BLaER1 treated with 17β-estradiol and CSF1 and Interleukin-3, amounts not matched to agents 10 nM and 100 nM (cell line): Measurements from ENCODE around the gene SUCLG2.

ENCODE experiments used
- H3K27ac ChIP-seq, 11 experiments: shearing (Covaris generic); formaldehyde crosslinking; 2 replicates each; pipeline ENCODE4 v1.8.1; 2022
- H3K27me3 ChIP-seq, 11 experiments: shearing (Covaris generic); formaldehyde crosslinking; 2 replicates each; pipeline ENCODE4 v1.8.1; 2022
- H3K36me3 ChIP-seq, 11 experiments: shearing (Covaris generic); formaldehyde crosslinking; 2 replicates each; pipeline ENCODE4 v1.8.1; 2022
- H3K4me1 ChIP-seq, 10 experiments: shearing (Covaris generic); formaldehyde crosslinking; 2 replicates each; pipeline ENCODE4 v1.8.1; 2022
- H3K4me2 ChIP-seq, 11 experiments: shearing (Covaris generic); formaldehyde crosslinking; 2 replicates each; pipeline ENCODE4 v1.8.1; 2022
- H3K4me3 ChIP-seq, 10 experiments: shearing (Covaris generic); formaldehyde crosslinking; 2 replicates each; pipeline ENCODE4 v1.8.1; 2022
- H3K9ac ChIP-seq, 11 experiments: shearing (Covaris generic); formaldehyde crosslinking; 2 replicates each; pipeline ENCODE4 v1.8.1; 2022
- H3K9me3 ChIP-seq, 11 experiments: shearing (Covaris generic); formaldehyde crosslinking; replicated peaks in 1 of 11; 2 replicates each; pipeline ENCODE4 v1.8.1; 2022
- H4K20me1 ChIP-seq, 11 experiments: shearing (Covaris generic); formaldehyde crosslinking; 2 replicates each; pipeline ENCODE4 v1.8.1; 2022
- Cebpa-rat ChIP-seq, 11 experiments: shearing (Covaris generic); IDR thresholded peaks; 2 replicates each; pipeline ENCODE4 v1.8.1; 2022

SUCLG2 gene, protein sequence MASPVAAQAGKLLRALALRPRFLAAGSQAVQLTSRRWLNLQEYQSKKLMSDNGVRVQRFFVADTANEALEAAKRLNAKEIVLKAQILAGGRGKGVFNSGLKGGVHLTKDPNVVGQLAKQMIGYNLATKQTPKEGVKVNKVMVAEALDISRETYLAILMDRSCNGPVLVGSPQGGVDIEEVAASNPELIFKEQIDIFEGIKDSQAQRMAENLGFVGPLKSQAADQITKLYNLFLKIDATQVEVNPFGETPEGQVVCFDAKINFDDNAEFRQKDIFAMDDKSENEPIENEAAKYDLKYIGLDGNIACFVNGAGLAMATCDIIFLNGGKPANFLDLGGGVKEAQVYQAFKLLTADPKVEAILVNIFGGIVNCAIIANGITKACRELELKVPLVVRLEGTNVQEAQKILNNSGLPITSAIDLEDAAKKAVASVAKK

DNA sequence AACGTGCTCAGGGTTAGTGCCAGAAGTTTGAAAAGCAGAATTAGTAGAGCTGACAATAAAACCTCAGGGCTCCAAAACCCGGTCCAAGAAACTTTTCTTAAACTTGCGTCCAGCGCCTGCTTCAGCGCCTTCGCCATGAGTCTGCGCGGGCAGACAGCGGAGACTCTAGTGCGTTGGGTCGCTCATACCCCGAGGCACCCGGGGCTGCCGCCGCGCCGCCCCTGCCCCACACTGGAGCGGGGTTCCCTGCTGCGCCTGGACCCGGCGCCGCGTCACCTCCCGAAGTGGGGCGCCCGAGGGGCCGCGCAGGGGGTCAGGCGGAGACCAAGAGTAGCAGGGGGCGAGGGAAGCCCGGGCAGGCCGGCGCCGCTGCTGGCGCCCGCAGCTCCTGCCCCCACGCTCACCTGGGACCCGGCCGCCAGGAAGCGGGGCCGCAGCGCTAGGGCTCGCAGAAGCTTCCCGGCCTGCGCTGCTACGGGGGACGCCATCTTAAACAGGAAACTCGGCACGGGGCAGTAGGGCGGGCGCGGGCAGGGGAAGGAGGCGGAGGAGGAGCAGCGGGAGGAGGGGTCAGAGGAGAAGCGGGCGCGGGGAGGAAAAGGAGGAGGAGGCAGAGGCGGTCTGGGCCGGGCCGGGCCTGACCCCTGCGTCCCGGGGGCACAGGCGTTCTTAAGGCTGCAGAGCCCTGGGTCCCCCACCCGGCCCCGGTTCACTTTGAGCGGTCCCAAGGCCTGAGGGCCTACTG is at the start of gene SUCLG2:
TSS of gene SUCLG2 (minus strand) at position 514 of the 745 bp plus-strand sequence. CDS start at position 488, 26 bp downstream.
- H3K9me3 ChIP-seq = peaks cover 0 to 15% (median 0%) of the 10 kb centered on the region in 11 experiments; a peak in 9 of 22 replicates
- peaks cover 26 to 52% (median 43%) of the 10 kb centered on the region in 10 experiments for H3K4me1 ChIP-seq
- H3K9ac ChIP-seq = peak within 1 kb of the TSS; percentile 87 to 98 (median 96)
- peak within 1 kb of the TSS; percentile 74 to 96 (median 88) for H3K4me3 ChIP-seq
- peaks cover 0 to 11% (median 0%) of the 10 kb centered on the region in 11 experiments; a peak in 3 of 22 replicates for H4K20me1 ChIP-seq
- no peak for TF ChIP-seq Cebpa-rat (IDR thresholded peaks at IDR 0.05)
- H3K27me3 ChIP-seq = peaks cover 12 to 34% (median 28%) of the 10 kb centered on the region in 11 experiments; a peak in 20 of 22 replicates
- peaks cover 0 to 6% (median 0%) of the 10 kb centered on the region in 11 experiments; a peak in 1 of 22 replicates for H3K36me3 ChIP-seq
- peak within 1 kb of the TSS; percentile 83 to 96 (median 91) for H3K4me2 ChIP-seq
- H3K27ac ChIP-seq = peak within 1 kb of the TSS; percentile 88 to 98 (median 95)

DNA sequence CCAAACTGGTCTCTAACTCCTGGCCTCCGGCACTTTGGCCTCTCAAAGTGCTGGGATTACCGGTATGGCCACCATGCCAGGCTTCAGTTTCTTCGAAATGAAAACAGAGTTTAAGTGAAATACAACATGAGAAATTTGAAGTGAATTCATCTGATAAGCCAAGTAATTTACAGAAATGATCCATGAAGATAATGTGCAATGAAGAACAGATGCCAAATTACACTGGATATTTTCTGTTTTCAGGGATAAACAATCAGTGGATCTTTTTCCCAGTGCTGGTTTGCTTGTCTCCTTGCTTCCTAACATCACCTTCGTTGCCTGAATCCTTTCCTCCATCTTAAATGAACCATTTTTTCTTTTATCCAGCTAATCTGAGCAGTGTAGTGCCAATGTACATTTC is 46.2 kb upstream of the SUCLG2 start:
- Histone ChIP-seq H3K4me2 (no peak overlapping the region), H3K36me3 (no peaks in the 10 kb centered on the region), H3K27me3 (no peaks in the 10 kb centered on the region), H3K4me1 (no peaks in the 10 kb centered on the region), H3K9me3 (no peaks in the 10 kb centered on the region), H3K27ac (no peak overlapping the region), H3K4me3 (no peak overlapping the region), H3K9ac (no peak overlapping the region), H4K20me1 (no peaks in the 10 kb centered on the region)
- TF ChIP-seq Cebpa-rat (IDR thresholded peaks at IDR 0.05) = no peak

GRCh38 chr3:67699882-67700281 is 45.5 kb upstream of the SUCLG2 start:
- Histone ChIP-seq H3K9ac (no peak overlapping the region), H3K4me1 (no peaks in the 10 kb centered on the region), H3K4me2 (no peak overlapping the region), H3K9me3 (no peaks in the 10 kb centered on the region), H3K27me3 (no peaks in the 10 kb centered on the region), H4K20me1 (no peaks in the 10 kb centered on the region), H3K27ac (no peak overlapping the region), H3K4me3 (no peak overlapping the region), H3K36me3 (no peaks in the 10 kb centered on the region)
- no peak for TF ChIP-seq Cebpa-rat (IDR thresholded peaks at IDR 0.05)

- Histone ChIP-seq H3K27ac (no peak overlapping the region), H3K27me3 (no peaks in the 10 kb centered on the region), H3K9me3 (no peaks in the 10 kb centered on the region), H3K36me3 (no peaks in the 10 kb centered on the region), H3K4me1 (no peaks in the 10 kb centered on the region), H3K9ac (no peak overlapping the region), H3K4me2 (no peak overlapping the region), H4K20me1 (no peaks in the 10 kb centered on the region), H3K4me3 (no peak overlapping the region)
- no peak for TF ChIP-seq Cebpa-rat (IDR thresholded peaks at IDR 0.05)
Observed at GRCh38 chr3:67692621-67693020, 38.2 kb upstream of the SUCLG2 start.

DNA sequence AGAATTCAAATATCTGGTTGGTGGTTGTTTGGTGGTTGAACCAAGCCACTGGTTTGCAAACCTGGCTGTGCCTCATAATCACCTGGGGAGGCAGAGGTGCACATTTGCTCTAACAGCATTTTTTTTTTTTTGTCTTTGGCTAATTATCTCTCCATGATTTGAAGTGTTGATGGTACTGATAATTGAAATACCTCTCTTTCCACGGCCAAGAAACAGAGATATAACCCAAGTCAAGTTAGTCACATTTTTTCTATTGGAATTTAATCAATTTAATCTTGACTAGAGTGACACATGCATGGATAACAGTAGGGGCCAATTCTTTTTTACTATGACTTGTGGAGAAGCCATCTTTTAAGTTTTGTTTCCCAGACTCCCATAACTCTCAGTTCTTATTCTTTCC is 37.5 kb upstream of the SUCLG2 start:
- H3K4me2 ChIP-seq = no peak overlapping the region
- no peaks in the 10 kb centered on the region for H3K4me1 ChIP-seq
- H3K9me3 ChIP-seq = no peaks in the 10 kb centered on the region
- no peak overlapping the region for H3K27ac ChIP-seq
- TF ChIP-seq Cebpa-rat (IDR thresholded peaks at IDR 0.05) = no peak
- H3K9ac ChIP-seq = no peak overlapping the region
- no peaks in the 10 kb centered on the region for H4K20me1 ChIP-seq
- no peaks in the 10 kb centered on the region for H3K27me3 ChIP-seq
- H3K36me3 ChIP-seq = no peaks in the 10 kb centered on the region
- no peak overlapping the region for H3K4me3 ChIP-seq

- Histone ChIP-seq H3K4me3 (no peak overlapping the region), H3K27ac (no peak overlapping the region), H4K20me1 (no peaks in the 10 kb centered on the region), H3K4me1 (peaks cover 0 to 6% (median 1%) of the 10 kb centered on the region in 10 experiments; a peak in 9 of 20 replicates), H3K9ac (no peak overlapping the region), H3K9me3 (no peaks in the 10 kb centered on the region), H3K36me3 (no peaks in the 10 kb centered on the region), H3K4me2 (no peak overlapping the region), H3K27me3 (no peaks in the 10 kb centered on the region)
- no peak for TF ChIP-seq Cebpa-rat (IDR thresholded peaks at IDR 0.05)
Observed at GRCh38 chr3:67691207-67691606, 36.8 kb upstream of the SUCLG2 start.

GRCh38 chr3:67689806-67690205 is 35.4 kb upstream of the SUCLG2 start:
- Histone ChIP-seq H3K4me3 (no peak overlapping the region), H3K4me2 (no peak overlapping the region), H4K20me1 (no peaks in the 10 kb centered on the region), H3K9me3 (no peaks in the 10 kb centered on the region), H3K9ac (no peak overlapping the region), H3K4me1 (peaks cover 11 to 20% (median 15%) of the 10 kb centered on the region in 10 experiments; a peak in 17 of 20 replicates), H3K27ac (no peak overlapping the region), H3K36me3 (no peaks in the 10 kb centered on the region), H3K27me3 (no peaks in the 10 kb centered on the region)
- no peak for TF ChIP-seq Cebpa-rat (IDR thresholded peaks at IDR 0.05)

DNA sequence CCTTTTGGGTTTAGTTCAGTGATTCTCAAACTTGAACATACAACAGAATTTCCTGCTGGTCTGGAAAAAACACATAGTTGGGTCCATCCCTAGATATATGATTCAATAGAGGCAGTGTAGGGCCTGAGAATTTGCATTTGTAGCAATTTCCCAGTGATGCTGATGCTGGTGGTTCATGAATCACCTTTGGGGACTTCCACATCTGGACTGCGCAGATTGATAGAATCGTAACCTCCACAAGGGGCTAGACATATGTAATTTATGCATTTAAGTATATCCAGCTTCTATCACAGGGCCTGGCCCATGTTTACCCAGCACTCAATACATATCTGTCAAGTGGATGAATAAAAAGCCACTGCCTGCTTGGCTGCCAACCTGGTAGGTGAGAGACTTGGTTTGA is 33.8 kb upstream of the SUCLG2 start:
- H3K4me2 ChIP-seq = no peak overlapping the region
- H3K9me3 ChIP-seq = no peaks in the 10 kb centered on the region
- H3K27me3 ChIP-seq = no peaks in the 10 kb centered on the region
- no peaks in the 10 kb centered on the region for H3K36me3 ChIP-seq
- H3K9ac ChIP-seq = no peak overlapping the region
- no peak overlapping the region for H3K27ac ChIP-seq
- H3K4me3 ChIP-seq = no peak overlapping the region
- peaks cover 11 to 36% (median 27%) of the 10 kb centered on the region in 10 experiments; a peak in 18 of 20 replicates for H3K4me1 ChIP-seq
- TF ChIP-seq Cebpa-rat (IDR thresholded peaks at IDR 0.05) = no peak
- H4K20me1 ChIP-seq = no peaks in the 10 kb centered on the region

DNA sequence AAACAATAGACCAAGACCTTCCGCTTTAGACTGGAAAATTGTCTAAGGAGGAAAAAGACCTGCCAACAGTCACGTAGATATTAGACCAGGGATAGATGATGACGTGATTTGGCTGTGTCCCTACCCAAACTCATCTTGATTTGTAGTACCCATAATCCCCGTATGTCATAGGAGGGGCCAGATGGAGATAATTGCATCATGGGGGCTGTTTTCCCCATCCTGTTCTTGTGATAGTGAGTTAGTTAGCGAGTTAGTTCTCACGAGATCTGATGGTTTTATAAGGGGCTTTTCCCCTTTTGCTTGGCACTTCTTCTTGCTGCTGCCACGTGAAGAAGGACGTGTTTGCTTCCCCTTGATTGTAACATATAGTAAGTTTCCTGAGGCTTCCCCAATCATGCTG is 31.7 kb upstream of the SUCLG2 start:
- Histone ChIP-seq H4K20me1 (no peaks in the 10 kb centered on the region), H3K9me3 (no peaks in the 10 kb centered on the region), H3K36me3 (no peaks in the 10 kb centered on the region), H3K27me3 (no peaks in the 10 kb centered on the region), H3K27ac (no peak overlapping the region), H3K4me1 (peaks cover 11 to 38% (median 29%) of the 10 kb centered on the region in 10 experiments; a peak in 18 of 20 replicates), H3K9ac (no peak overlapping the region), H3K4me2 (peak overlapping the region; percentile 6 to 72 (median 52); a peak in 16 of 22 replicates), H3K4me3 (no peak overlapping the region)
- TF ChIP-seq Cebpa-rat (IDR thresholded peaks at IDR 0.05) = no peak
